HuH-7 (cell line): ENCODE data around the gene ZSCAN10.
"Not testable (repeated sequence)": the region's sequence is repeated elsewhere in the genome, so short reads cannot be mapped to it uniquely, and the experiment has no call there.

Experiments
- DNase-seq: peaks from one replicate; pipeline ENCODE4 v3.0.0; 2011; ENCODE audit warnings: low spot score

The ZSCAN10 gene

GRCh38 chr16:3098459-3099394, at the start of gene ZSCAN10:
Gene ZSCAN10, minus strand, starts transcription at chr16:3099294. Its CDS starts 6,357 bp downstream, at chr16:3092937.
- no peak for DNase-seq

DNA sequence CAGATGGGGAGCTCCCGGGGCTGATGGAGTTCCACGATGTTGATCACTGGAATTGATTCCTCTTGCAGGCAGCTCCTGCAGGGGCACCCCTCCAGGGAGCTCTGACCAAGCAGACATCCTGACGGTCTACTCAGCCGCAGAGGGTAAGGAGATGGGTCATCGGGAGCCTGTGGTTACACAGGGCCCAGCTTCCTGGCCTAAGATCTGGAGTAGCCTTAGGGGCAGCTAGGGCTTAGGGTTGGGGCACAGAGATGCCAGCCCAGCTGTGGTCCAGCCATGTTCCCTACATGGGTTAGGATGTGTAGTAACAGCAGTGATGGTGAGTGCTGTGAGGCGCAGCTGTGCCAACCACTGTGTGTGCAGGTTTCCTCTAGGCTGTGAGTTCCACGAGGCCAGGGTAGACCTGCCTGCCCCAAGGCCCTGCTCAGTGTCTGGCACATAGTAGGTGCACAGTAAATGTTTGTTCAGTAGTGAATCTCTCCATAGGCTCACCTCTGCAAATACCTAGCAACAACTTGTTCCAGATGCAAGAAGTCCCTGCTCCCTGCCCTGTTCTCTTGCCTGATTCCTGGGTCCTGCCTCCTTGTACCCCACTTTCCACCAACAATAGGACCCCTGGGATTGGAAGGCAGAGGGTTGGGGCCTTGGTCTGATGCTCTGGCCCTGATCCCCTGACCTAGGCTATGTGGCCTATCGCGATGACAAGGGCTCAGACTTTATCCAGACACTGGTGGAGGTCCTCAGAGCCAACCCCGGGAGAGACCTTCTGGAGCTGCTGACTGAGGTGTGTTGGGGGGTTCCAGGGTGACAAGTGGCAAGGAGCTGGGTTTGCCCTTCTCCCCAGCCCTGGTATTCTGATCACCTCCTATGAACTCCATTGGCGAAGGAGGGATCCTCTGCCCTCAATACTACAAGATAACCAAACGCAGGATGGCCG, 49.4 kb upstream of the ZSCAN10 start:
- DNase-seq: no peak

DNA sequence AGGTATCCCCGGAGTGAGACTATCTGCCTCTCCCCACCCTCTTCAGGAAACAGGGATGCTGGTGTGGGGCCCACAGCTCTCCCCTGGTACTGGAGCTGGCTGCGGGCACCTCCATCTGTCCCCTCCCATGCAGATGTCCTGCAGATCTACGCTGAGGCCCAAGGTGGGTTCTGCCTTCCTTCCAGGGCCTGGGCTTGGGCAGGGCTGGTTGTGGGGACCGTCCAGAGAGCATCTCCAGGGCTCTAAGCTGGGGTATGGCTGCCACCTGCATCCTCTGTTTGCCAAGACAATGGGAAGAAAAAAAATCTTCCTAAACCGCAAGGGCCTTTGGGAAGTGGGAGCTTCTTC, 48.6 kb upstream of the ZSCAN10 start:
- DNase-seq: no peak

DNA sequence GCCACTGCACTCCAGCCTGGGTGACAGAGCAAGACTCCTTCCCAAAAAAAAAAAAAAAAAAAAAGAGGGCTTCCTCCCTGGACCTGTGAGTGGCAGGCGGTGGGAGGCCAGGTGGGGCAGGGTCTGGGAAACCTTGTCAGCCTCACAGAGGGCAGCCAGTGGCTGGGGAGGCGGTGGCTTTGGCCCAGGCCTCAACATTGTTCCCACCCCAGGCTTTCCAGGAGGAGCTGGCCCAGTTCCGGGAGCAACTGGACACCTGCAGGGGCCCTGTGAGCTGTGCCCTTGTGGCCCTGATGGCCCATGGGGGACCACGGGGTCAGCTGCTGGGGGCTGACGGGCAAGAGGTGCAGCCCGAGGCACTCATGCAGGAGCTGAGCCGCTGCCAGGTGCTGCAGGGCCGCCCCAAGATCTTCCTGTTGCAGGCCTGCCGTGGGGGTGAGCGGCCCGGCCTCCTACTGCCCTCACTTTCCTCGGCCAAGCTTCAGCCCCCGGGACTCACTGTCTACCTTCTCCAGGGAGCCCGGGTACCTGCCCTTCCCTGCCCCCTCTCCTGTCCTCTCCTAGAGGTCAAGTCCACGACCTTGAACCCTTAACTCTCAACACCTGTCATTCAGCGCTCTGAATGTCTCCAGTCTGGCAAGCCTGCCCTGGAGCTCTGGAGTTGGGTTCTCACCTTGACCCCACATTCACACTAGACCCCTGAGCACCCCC, 48.1 kb upstream of the ZSCAN10 start:
- no peak for DNase-seq

- no peak for DNase-seq
Measured at GRCh38 chr16:3145660-3146059, 46.6 kb upstream of the ZSCAN10 start.

DNA sequence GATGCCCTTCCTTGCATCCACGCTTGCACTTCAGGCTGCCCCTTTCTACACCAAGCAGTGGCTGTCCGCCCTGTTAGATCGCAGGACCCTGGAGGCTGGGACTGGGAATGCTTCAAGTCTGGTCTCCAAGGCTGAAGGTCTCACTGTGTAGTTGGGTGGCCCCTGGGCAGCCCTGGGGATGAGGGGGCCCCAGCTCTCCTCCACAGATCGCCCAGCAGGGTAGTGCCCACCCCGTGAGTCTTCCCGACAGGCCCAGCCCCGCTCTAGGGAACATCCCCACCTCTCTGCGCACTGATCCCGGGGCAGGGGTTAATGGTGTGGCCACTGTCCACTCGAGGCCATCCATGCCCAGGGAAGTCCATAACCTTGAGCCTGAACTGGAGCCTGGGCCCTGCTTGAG, 46.1 kb upstream of the ZSCAN10 start:
- no peak for DNase-seq

GRCh38 chr16:3144321-3144983, 45.4 kb upstream of the ZSCAN10 start:
- no peak for DNase-seq

GRCh38 chr16:3143598-3144320, 44.7 kb upstream of the ZSCAN10 start:
- DNase-seq: no peak

DNA sequence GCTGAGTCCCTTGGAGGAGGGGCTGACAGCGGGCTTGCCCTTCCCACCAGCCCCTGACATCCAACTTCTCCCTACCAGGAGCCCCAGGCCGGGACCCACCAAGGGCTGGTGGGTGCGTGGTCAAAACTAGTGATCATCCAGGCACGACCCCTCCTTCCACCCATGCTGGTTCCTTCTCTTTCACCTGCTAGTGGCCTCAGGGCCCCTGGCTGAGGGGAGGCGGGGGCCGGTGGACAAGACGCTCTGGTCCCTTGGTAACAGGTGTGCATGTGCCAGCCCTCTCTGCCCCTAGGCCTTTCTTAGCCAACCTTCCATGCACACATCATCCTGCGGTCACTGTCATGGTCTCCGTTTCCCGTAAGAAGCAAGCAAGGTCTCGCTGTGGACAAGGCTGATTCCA, 44.1 kb upstream of the ZSCAN10 start:
- no peak for DNase-seq

DNA sequence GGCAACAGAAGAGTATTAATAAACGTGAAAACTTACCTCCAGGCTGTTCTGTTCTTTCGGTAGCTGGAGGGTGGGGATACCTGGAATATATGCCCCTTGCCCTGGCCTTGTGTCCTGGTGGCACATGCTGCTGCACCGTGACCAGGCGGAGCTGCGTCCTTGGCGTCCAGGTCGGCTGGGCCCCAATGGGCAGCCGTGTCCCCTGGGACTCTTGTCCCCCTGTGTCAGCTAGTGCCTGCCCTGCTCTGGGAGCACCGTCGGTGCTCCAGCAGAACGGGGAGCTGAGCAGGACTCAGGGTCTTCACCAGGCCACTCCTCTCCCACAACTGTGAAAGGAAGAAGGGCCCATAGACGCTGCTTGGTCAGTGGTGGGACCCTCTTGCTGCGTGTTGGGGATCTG, 43.7 kb upstream of the ZSCAN10 start:
- no peak for DNase-seq

DNA sequence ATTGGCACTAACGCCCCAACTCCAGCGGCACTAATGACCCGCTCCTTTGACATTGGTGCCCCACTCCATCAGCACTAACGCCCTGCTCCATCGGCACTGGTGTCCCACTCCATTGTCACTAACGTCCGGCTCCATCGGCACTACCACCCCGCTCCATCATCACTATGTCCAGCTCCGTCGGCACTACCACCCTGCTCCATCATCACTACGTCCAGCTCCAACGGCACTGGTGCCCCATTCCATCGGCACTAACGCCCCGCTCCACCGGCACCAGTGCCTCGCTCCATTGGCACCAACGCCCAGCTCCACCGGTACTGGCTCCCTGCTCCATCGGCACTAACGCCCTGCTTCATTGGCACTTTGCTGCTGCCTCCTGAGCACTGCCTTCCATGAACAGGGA, 43.2 kb upstream of the ZSCAN10 start:
- DNase-seq: no peak

DNA sequence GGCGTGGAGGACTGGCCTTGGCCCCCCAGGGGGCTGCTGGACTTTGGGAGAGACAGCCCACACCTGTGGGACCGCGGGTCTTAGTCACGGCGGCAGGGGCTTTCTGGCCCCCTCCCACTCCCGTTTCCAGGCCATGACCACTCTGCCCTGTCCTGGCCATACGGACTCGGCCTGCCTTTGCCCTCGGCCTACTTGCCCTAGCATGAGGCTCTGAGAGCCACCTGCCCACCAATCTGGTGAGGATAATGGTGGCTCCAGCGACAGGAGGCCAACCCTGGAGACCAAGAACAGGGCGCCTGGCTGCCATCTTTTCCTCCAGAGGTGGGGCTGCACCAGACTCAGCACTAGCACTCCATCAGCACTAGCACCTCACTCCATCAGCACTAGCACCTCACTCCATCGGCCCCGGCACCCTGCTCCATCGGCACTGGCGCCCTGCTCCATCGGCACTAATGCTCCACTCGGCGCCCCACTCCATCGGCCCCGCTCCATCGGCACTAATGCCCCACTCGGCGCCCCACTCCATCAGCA, 42.8 kb upstream of the ZSCAN10 start:
- DNase-seq: no peak

- no peak for DNase-seq
Measured at GRCh38 chr16:3140603-3141427, 41.7 kb upstream of the ZSCAN10 start.

DNA sequence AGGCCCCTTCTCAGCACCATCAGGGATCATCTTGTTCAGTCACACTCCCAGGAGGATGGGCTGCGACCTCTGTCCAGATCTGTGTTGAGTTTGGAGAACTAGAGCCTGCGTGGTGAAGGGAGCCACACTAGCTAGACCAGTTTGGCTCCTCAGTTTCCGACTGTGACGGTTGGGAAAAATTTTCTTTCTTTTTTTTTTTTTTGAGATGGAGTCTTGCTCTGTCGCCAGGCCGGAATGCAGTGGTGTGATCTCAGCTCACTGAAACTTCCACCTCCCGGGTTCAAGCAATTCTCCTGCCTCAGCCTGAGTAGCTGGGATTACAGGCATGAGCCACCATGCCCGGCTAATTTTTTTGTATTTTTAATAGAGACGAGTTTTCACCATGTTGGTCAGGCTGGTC, 40.5 kb upstream of the ZSCAN10 start:
- DNase-seq: not testable (repeated sequence)

DNA sequence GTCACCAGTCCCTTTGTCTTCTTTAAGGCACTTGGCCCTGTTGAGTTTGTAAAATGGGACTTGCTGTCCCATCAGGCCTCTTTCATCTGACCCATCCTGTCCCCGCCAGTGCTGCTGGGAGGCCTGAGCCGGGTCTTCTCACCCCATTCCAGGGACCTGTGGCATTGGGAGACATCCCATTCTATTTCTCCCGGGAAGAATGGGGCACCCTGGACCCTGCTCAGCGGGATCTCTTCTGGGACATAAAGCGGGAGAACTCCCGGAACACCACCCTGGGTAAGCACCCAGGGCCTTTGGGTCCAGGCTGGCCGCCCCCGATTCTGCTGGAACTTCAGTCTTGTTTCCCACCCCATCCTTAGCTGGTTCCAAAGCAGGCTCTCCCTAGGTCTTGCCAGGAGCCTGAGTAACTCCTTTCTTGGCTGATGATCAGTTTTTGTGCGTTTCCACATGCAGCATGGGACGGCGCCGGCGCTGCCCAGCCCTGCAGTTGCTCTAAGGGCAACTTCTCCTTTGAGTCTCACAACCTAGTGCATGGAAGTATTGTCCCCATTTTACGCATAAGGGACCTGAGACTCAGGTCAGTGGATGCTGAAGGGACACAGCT, 39.8 kb upstream of the ZSCAN10 start:
- DNase-seq: no peak

DNA sequence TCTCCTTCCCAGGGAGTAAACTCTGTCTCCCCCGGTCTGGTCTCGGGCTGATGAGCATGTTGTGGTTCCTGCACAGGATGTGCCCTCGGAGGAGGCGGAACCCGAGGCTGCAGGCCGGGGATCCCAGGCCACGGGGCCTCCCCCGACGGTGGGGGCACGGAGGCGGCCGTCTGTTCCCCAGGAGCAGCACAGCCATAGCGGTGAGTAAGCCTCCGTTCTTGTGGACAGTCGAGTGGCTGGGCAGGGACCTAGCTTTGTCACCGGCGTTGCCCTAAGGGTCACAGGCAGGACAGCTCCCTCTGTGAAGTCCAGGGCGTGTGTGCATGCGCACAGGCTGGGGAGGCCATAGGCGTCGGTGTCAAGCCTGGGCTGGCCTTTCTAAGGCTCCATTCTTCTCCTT, 39.2 kb upstream of the ZSCAN10 start:
- DNase-seq: no peak

GRCh38 chr16:3137267-3137666, 38.2 kb upstream of the ZSCAN10 start:
- no peak for DNase-seq

DNA sequence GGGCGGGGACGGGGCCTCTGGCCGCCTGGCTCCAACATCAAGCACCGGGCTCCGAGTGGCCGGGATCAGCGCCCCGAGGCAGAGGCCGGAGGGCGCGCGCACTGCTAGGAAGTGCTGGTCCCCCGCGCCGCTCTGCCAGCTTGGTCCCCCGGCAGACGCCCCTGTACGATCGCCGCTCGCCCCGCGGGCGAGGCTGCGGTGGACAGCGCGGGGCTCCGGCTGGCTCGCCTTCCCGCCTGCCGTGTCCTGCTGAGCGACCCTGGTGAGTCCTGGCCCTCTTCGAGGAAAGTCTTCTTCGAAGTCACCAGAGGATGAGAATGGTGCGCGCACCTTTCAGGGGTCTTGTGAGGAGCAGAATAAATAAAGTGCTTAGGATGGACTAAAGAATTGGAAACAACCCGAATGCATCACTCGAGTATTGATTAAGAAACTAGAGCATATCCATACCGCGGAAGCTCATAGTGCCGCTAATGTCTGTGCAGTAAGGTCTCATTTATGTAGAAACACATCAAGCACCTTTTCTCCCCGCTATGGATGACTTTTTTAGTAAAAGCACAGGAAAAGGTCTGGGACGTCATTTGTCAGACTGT, 36.1 kb upstream of the ZSCAN10 start:
- no peak for DNase-seq
